ENCODE data around the gene TCF7L1.

GRCh38 chr2:85151026-85151425 is 17.8 kb downstream of the TCF7L1 start:
- TF ChIP-seq TAF1 (IDR thresholded peaks at IDR 0.05; ENCODE audit: control insufficient read depth, extremely low read depth, insufficient read depth, low read length, severe bottlenecking) = no peak
- TF ChIP-seq GABPB1 (CRISPR knock-in tag; IDR thresholded peaks at IDR 0.05) = no peak
- no peak for TF ChIP-seq EGR1 (conservative IDR thresholded peaks at IDR 0.05)
- no peak for TF ChIP-seq ZNF133 (CRISPR knock-in tag; IDR thresholded peaks at IDR 0.05)
- no peak for TF ChIP-seq ZKSCAN1 (IDR thresholded peaks at IDR 0.05; ENCODE audit: low read depth, low read length)
- no peak for TF ChIP-seq CC2D1A (IDR thresholded peaks at IDR 0.05)
- TF ChIP-seq HOXB6 (CRISPR knock-in tag; IDR thresholded peaks at IDR 0.05; ENCODE audit: borderline replicate concordance) = no peak
- TF ChIP-seq NR2C2 (CRISPR knock-in tag; IDR thresholded peaks at IDR 0.05) = no peak
- TF ChIP-seq NR2C2 (tag; IDR thresholded peaks at IDR 0.05) = no peak
- TF ChIP-seq ARNT (IDR thresholded peaks at IDR 0.05) = no peak

All from K562 (cell line).